Loucy (cell line): Measurements from ENCODE around the gene CHMP4B.

Source experiments
- CTCF ChIP-seq: fragments of 200-600 bp; sonication (generic); conservative IDR thresholded peaks from 2 replicates; pipeline ENCODE4 v1.5.1; 2014; ENCODE audit warnings: mild to moderate bottlenecking, antibody characterized with exemption, low read length
- EZH2phosphoT487 ChIP-seq: fragments of 200-600 bp; IDR thresholded peaks from 2 replicates; pipeline ENCODE4 v1.6.1; 2018; ENCODE audit warnings: antibody characterized with exemption, mild to moderate bottlenecking, moderate library complexity, borderline replicate concordance

- TF ChIP-seq CTCF, result no peak
- no peak for TF ChIP-seq EZH2phosphoT487
These were observed 31.9 kb downstream of the CHMP4B start for GRCh38 chr20:33843050-33843449.
